ENCODE results near the gene OLFML2B.
A peak's percentile ranks its signal among the peaks of the same experiment; 100 is the strongest.

Gene OLFML2B

DNA sequence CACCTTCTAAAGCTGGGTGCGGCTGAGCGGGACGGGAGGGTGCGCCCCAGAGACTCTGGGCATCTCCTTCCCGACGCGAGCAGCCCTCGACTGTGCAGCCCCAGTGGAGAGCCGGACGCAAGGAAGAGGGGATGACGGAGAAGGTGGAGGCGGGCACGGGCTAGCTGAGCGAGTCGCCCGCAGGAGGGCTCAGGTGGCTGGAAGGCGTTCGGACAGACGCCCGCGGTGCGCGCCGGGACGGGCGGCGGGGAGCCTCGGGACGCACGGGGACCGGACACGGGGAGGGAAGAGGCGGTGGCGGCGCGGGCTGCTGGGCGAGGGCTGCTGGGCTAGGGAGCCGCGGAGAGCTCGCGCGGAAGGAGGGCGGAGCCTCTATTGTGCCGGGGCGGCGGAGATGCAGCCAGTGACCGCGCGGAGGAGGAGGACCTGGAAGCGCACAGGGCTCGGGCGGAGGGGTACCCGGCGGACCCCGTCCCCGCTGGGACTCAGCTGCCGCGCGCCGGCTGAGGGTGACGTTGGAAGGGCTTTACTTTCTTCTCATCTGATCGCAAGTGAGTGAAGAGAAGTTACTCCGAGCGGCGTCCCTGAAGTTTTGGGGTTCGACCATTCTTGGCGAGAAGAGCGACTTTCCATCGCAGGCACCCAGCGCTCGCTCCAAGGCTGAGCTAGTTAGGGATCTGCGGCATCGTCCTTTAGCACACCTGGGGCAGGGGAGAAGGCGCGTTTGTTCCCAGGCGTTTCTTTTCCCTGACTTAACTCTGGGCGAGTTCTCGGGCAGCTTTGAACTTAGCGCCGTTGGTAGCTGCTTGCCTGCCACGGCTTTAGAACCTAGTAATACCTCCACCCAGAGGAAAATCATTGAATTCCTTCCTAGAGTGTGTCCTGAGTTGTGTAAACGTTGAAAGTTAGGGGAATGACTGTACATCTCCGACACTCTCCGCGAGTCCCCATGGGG is at the start of gene OLFML2B (continued):
- TF ChIP-seq ZNF639 (tag by site-specific recombination; IDR thresholded peaks at IDR 0.05) (peak; percentile 54; the same call in 1 of the 2 replicates), ZNF366 (tag by site-specific recombination; conservative IDR thresholded peaks at IDR 0.05) (peak; percentile 95), ZNF473 (tag by site-specific recombination; IDR thresholded peaks at IDR 0.05) (no peak), ZNF521 (tag by site-specific recombination; IDR thresholded peaks at IDR 0.05) (no peak), ZNF335 (tag by site-specific recombination; conservative IDR thresholded peaks at IDR 0.05) (peak; percentile 97), ZNF350 (tag by site-specific recombination; IDR thresholded peaks at IDR 0.05) (no peak), ZFP37 (tag by site-specific recombination; IDR thresholded peaks at IDR 0.05) (peak; percentile 72), KLF7 (tag by site-specific recombination; IDR thresholded peaks at IDR 0.05; ENCODE audit: borderline replicate concordance) (no peak), ZNF274 (IDR thresholded peaks at IDR 0.05; ENCODE audit: low read length) (no peak), ZNF274 (tag by site-specific recombination; IDR thresholded peaks at IDR 0.05; ENCODE audit: borderline replicate concordance) (no peak), ZNF433 (tag by site-specific recombination; IDR thresholded peaks at IDR 0.05; ENCODE audit: low read depth) (no peak), ZNF677 (tag by site-specific recombination; IDR thresholded peaks at IDR 0.05) (no peak), SP2 (tag by site-specific recombination; IDR thresholded peaks at IDR 0.05) (peak; percentile 56), ZBTB1 (tag by site-specific recombination; IDR thresholded peaks at IDR 0.05) (no peak), ZNF138 (tag by site-specific recombination; IDR thresholded peaks at IDR 0.05; ENCODE audit: borderline replicate concordance) (no peak), ZSCAN16 (tag by site-specific recombination; IDR thresholded peaks at IDR 0.05) (no peak), ZNF747 (tag by site-specific recombination; IDR thresholded peaks at IDR 0.05) (no peak), MEIS1 (CRISPR knock-in tag; IDR thresholded peaks at IDR 0.05; ENCODE audit: borderline replicate concordance) (no peak), GLIS2 (tag by site-specific recombination; IDR thresholded peaks at IDR 0.05) (peak; percentile 36; the same call in 1 of the 2 replicates), ZNF792 (tag by site-specific recombination; IDR thresholded peaks at IDR 0.05) (no peak), ZFP41 (tag by site-specific recombination; IDR thresholded peaks at IDR 0.05; ENCODE audit: borderline replicate concordance) (no peak), ZNF549 (tag by site-specific recombination; IDR thresholded peaks at IDR 0.05) (no peak), ZNF785 (tag by site-specific recombination; IDR thresholded peaks at IDR 0.05) (peak; percentile 10; the same call in 1 of the 2 replicates), SCRT1 (tag by site-specific recombination; IDR thresholded peaks at IDR 0.05; ENCODE audit: borderline replicate concordance) (no peak), ZNF266 (tag by site-specific recombination; IDR thresholded peaks at IDR 0.05; ENCODE audit: low read depth) (no peak), ZNF10 (tag by site-specific recombination; IDR thresholded peaks at IDR 0.05) (no peak)
- TF ChIP-seq, protein P1, sequence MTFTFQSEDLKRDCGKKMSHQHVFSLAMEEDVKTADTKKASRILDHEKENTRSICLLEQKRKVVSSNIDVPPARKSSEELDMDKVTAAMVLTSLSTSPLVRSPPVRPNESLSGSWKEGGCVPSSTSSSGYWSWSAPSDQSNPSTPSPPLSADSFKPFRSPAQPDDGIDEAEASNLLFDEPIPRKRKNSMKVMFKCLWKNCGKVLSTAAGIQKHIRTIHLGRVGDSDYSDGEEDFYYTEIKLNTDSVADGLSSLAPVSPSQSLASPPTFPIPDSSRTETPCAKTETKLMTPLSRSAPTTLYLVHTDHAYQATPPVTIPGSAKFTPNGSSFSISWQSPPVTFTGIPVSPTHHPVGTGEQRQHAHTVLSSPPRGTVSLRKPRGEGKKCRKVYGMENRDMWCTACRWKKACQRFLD (tag by site-specific recombination; IDR thresholded peaks at IDR 0.05): no peak
- TF ChIP-seq, protein P2, sequence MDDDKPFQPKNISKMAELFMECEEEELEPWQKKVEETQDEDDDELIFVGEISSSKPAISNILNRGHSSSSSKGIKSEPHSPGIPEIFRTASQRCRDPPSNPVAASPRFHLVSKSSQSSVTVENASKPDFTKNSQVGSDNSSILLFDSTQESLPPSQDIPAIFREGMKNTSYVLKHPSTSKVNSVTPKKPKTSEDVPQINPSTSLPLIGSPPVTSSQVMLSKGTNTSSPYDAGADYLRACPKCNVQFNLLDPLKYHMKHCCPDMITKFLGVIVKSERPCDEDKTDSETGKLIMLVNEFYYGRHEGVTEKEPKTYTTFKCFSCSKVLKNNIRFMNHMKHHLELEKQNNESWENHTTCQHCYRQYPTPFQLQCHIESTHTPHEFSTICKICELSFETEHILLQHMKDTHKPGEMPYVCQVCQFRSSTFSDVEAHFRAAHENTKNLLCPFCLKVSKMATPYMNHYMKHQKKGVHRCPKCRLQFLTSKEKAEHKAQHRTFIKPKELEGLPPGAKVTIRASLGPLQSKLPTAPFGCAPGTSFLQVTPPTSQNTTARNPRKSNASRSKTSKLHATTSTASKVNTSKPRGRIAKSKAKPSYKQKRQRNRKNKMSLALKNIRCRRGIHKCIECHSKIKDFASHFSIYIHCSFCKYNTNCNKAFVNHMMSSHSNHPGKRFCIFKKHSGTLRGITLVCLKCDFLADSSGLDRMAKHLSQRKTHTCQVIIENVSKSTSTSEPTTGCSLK (tag by site-specific recombination; IDR thresholded peaks at IDR 0.05): no peak
- TF ChIP-seq, protein P3, sequence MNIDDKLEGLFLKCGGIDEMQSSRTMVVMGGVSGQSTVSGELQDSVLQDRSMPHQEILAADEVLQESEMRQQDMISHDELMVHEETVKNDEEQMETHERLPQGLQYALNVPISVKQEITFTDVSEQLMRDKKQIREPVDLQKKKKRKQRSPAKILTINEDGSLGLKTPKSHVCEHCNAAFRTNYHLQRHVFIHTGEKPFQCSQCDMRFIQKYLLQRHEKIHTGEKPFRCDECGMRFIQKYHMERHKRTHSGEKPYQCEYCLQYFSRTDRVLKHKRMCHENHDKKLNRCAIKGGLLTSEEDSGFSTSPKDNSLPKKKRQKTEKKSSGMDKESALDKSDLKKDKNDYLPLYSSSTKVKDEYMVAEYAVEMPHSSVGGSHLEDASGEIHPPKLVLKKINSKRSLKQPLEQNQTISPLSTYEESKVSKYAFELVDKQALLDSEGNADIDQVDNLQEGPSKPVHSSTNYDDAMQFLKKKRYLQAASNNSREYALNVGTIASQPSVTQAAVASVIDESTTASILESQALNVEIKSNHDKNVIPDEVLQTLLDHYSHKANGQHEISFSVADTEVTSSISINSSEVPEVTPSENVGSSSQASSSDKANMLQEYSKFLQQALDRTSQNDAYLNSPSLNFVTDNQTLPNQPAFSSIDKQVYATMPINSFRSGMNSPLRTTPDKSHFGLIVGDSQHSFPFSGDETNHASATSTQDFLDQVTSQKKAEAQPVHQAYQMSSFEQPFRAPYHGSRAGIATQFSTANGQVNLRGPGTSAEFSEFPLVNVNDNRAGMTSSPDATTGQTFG (tag by site-specific recombination; IDR thresholded peaks at IDR 0.05; ENCODE audit: borderline replicate concordance): no peak
- TF ChIP-seq, protein P4, sequence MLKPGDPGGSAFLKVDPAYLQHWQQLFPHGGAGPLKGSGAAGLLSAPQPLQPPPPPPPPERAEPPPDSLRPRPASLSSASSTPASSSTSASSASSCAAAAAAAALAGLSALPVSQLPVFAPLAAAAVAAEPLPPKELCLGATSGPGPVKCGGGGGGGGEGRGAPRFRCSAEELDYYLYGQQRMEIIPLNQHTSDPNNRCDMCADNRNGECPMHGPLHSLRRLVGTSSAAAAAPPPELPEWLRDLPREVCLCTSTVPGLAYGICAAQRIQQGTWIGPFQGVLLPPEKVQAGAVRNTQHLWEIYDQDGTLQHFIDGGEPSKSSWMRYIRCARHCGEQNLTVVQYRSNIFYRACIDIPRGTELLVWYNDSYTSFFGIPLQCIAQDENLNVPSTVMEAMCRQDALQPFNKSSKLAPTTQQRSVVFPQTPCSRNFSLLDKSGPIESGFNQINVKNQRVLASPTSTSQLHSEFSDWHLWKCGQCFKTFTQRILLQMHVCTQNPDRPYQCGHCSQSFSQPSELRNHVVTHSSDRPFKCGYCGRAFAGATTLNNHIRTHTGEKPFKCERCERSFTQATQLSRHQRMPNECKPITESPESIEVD (tag by site-specific recombination; IDR thresholded peaks at IDR 0.05): no peak

All from HEK293 (cell line).